Kidney (tissue), 14 donors: ENCODE results near the gene UCP1. TPM values are rescaled to one million over a fixed set of nuclear protein-coding genes. Genes with fewer than 3 reads are reported as not detected.

Source experiments
- DNase-seq, 5 donors: peaks; one replicate each; pipeline ENCODE4 v3.0.0-alpha.2; 2013 to 2020
- FAIRE-seq: peaks from 2 replicates; lab custom pipeline; 2012; peaks lifted over from hg19 to GRCh38; lab: Jason Lieb, UNC
- H3K27ac ChIP-seq, 2 donors: one replicate each; pipeline ENCODE4 v1.7.0; 2013; ENCODE audit warnings: low read depth in 2 of 2, low read length in 2 of 2, inconsistent platforms in 1 of 2
- H3K27me3 ChIP-seq: one replicate; pipeline ENCODE4 v1.7.1; 2013; ENCODE audit warnings: low read length, inconsistent platforms; ENCODE audit not compliant: control insufficient read depth, insufficient read depth
- H3K36me3 ChIP-seq, 3 donors: one replicate each; pipeline versions ENCODE4 v1.7.0 to v1.7.1; 2013; ENCODE audit warnings: low read length in 3 of 3, control low read depth in 1 of 3, inconsistent platforms in 1 of 3; ENCODE audit not compliant: insufficient read depth in 3 of 3, control insufficient read depth in 2 of 3
- H3K4me1 ChIP-seq, 3 donors: one replicate each; pipeline versions ENCODE4 v1.7.0 to v1.7.1; 2013; ENCODE audit warnings: low read length in 3 of 3, inconsistent platforms in 1 of 3, low read depth in 1 of 3; ENCODE audit not compliant: control insufficient read depth in 2 of 3, insufficient read depth in 2 of 3
- H3K4me3 ChIP-seq, 3 donors: one replicate each; pipeline versions ENCODE4 v1.7.0 to v1.8.1; 2013; ENCODE audit warnings: low read length in 3 of 3, control low read depth in 1 of 3, inconsistent platforms in 1 of 3
- H3K9ac ChIP-seq, 3 donors: one replicate each; pipeline versions ENCODE4 v1.7.0 to v1.7.1; 2013; ENCODE audit warnings: low read length in 3 of 3, control low read depth in 1 of 3, inconsistent platforms in 1 of 3
- H3K9me3 ChIP-seq, 3 donors: one replicate each; pipeline versions ENCODE4 v1.7.0 to v1.7.1; 2013; ENCODE audit warnings: low read length in 3 of 3, control low read depth in 1 of 3, inconsistent platforms in 1 of 3; ENCODE audit not compliant: control insufficient read depth in 2 of 3, insufficient read depth in 1 of 3
- CTCF ChIP-seq: IDR thresholded peaks from 3 replicates; pipeline ENCODE4 v1.5.1; 2012; ENCODE audit warnings: mild to moderate bottlenecking, moderate library complexity, borderline replicate concordance; ENCODE audit not compliant: insufficient read depth; ENCODE audit errors: extremely low read depth
- intact Hi-C: fragments of 100-400 bp; cut with DNase I; formaldehyde crosslinking; loops from one replicate; pipeline ENCODE4 v1.11.1; 2022
- polyA plus RNA-seq: library from polyadenylated mRNA; stranded (reverse); fragments of 350-450 nt; fragmentation: Illumina TruSeq; extraction: RNeasy Lipid Tissue Mini Kit (QIAGEN cat#74804); gene quantifications from one replicate; pipeline ENCODE4 v1.2.3, GENCODE V29; 2014; ENCODE audit warnings: low read depth, low replicate concordance; ENCODE audit not compliant: insufficient read depth
- total RNA-seq: library from RNA; stranded (reverse); fragmentation: NEBNext Ultra II Directional; extraction: Animal tissue kit (Norgen Biotek cat#: 25700); gene quantifications from one replicate; pipeline ENCODE4 v1.2.1, GENCODE V29; 2021
- donor health status: control.
- donor health status: control.
- donor health status: control.
- donor health status: control.
- donor health status: control.
- donor health status: DM: yes; HTN: yes; CAD: no.
- donor health status: Normal renal cell carcinoma (clear cell type).

The UCP1 gene
- total and polyA plus RNA-seq, 2 donors from 2014 or later, result not detected

- no peaks in the 10 kb centered on the region for H3K36me3 ChIP-seq
- no peak overlapping the region for H3K27ac ChIP-seq
- FAIRE-seq, result no peak
- H3K4me1 ChIP-seq, result no peaks in the 10 kb centered on the region
- TF ChIP-seq CTCF, result no peak
- no peaks in the 10 kb centered on the region for H3K9me3 ChIP-seq
- no peak overlapping the region for H3K4me3 ChIP-seq
- H3K27me3 ChIP-seq, result no peaks in the 10 kb centered on the region
- intact Hi-C loops, result no loop called here
- no peak for DNase-seq
- no peak overlapping the region for H3K9ac ChIP-seq
These were observed 31.6 kb upstream of the UCP1 start for GRCh38 chr4:140600408-140600807.

- no peak overlapping the region for H3K27ac ChIP-seq
- H3K9ac ChIP-seq, result no peak overlapping the region
- FAIRE-seq (no peak), DNase-seq (peak in 1 of 5 donors; percentile 8)
- intact Hi-C loops, result no loop called here
- H3K27me3 ChIP-seq, result no peaks in the 10 kb centered on the region
- no peaks in the 10 kb centered on the region for H3K36me3 ChIP-seq
- no peak overlapping the region for H3K4me3 ChIP-seq
- H3K4me1 ChIP-seq, result no peaks in the 10 kb centered on the region
- TF ChIP-seq CTCF, result peak; percentile 57
- H3K9me3 ChIP-seq, result no peaks in the 10 kb centered on the region
These were observed 26.3 kb upstream of the UCP1 start for GRCh38 chr4:140595065-140595464.

GRCh38 chr4:140584439-140584838 is 15.7 kb upstream of the UCP1 start:
- FAIRE-seq (no peak), DNase-seq (no peak)
- H3K27me3 ChIP-seq, result peaks cover 5% of the 10 kb centered on the region
- no peak overlapping the region for H3K27ac ChIP-seq
- H3K9ac ChIP-seq, result no peak overlapping the region
- intact Hi-C loops, result no loop called here
- H3K36me3 ChIP-seq, result no peaks in the 10 kb centered on the region
- H3K4me1 ChIP-seq, result no peaks in the 10 kb centered on the region
- H3K4me3 ChIP-seq, result no peak overlapping the region
- H3K9me3 ChIP-seq, result no peaks in the 10 kb centered on the region
- TF ChIP-seq CTCF, result no peak

- H3K4me3 ChIP-seq, result no peak overlapping the region
- H3K36me3 ChIP-seq, result no peaks in the 10 kb centered on the region
- DNase-seq (no peak), FAIRE-seq (no peak)
- intact Hi-C loops, result no loop called here
- no peak overlapping the region for H3K9ac ChIP-seq
- H3K27ac ChIP-seq, result no peak overlapping the region
- no peak for TF ChIP-seq CTCF
- no peaks in the 10 kb centered on the region for H3K4me1 ChIP-seq
- no peaks in the 10 kb centered on the region for H3K9me3 ChIP-seq
- H3K27me3 ChIP-seq, result peaks cover 8% of the 10 kb centered on the region
These were observed 12.3 kb upstream of the UCP1 start for GRCh38 chr4:140581078-140581477.
